ENCODE results near the gene CDKN2AIP. TPM values are rescaled to one million over a fixed set of nuclear protein-coding genes. Genes with fewer than 3 reads are reported as not detected.
A peak's percentile ranks its signal among the peaks of the same experiment; 100 is the strongest.

The CDKN2AIP gene, protein sequence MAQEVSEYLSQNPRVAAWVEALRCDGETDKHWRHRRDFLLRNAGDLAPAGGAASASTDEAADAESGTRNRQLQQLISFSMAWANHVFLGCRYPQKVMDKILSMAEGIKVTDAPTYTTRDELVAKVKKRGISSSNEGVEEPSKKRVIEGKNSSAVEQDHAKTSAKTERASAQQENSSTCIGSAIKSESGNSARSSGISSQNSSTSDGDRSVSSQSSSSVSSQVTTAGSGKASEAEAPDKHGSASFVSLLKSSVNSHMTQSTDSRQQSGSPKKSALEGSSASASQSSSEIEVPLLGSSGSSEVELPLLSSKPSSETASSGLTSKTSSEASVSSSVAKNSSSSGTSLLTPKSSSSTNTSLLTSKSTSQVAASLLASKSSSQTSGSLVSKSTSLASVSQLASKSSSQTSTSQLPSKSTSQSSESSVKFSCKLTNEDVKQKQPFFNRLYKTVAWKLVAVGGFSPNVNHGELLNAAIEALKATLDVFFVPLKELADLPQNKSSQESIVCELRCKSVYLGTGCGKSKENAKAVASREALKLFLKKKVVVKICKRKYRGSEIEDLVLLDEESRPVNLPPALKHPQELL
- 10.6 TPM for total RNA-seq
- long read RNA-seq, partial matches to known transcripts: 0 of 3 reads
- long read RNA-seq, other reads (novel, unspliced or antisense): 0 of 3 reads

GRCh38 chr4:183444214-183445096 lies at the start of gene CDKN2AIP:
Gene CDKN2AIP, plus strand, starts transcription at chr4:183444636. Its CDS starts 162 bp downstream, at chr4:183444798.
- peak; percentile 96 for ATAC-seq
- peak; percentile 98 for DNase-seq (ENCODE audit: missing footprints)
- intact Hi-C loops (cut with DNase I): loop anchor here (2.0 kb wide), 1 partner anchor 60 kb away; the partner anchor contains the start of gene ING2

GRCh38 chr4:183395395-183395794 lies 49.0 kb upstream of the CDKN2AIP start:
- intact Hi-C loops (cut with DNase I): no loop called here
- ATAC-seq: no peak
- DNase-seq (ENCODE audit: missing footprints): no peak

DNA sequence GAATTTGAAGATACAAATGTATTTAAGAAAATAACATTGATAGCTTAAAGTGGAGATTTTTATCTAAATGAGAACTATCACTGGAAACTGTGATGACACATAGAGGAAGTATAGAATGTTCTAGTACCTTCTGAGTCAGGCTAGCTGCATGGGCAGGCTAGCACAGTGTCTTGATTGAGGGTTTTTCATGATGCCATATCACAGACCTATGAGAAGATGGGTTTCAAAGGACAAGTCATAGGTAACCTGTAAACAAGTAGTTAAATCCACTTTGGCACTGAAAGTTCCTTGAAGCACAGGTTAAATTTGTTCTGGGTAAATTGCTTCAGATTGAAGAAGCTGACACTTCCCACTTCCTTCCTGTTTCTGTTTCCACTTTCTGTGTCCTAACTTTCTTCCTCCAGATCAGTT lies 48.2 kb upstream of the CDKN2AIP start:
- no peak for ATAC-seq
- intact Hi-C loops (cut with DNase I): no loop called here
- no peak for DNase-seq (ENCODE audit: missing footprints)

DNA sequence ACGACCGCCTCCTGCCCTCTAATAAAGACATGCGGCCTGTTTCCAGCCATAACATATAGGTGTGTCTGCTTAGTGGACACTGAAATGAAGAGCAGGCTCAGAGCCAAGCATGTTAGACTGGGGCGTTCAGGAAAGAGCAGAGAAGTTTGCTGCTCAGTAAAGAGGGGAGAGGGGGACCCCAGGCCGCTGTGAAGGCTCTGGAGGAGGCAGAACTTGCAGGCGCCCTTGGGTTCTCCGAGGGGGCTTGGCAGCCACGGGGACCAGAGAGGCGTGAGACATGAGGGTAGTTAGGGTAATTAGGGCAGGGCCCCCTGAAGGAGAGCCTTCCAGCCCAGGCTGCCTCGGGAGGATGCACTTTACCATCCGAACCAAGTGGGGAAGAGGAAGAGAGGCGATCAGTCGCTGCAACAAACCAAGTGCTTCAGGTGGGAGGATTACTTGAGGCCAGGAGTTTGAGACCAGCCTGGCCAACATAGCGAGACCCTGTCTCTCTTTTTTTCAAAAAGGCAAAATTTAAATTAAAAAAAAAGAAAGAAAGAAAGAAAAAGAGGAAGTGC lies 46.6 kb upstream of the CDKN2AIP start:
- intact Hi-C loops (cut with DNase I): no loop called here
- DNase-seq (ENCODE audit: missing footprints): no peak
- ATAC-seq: no peak

DNA sequence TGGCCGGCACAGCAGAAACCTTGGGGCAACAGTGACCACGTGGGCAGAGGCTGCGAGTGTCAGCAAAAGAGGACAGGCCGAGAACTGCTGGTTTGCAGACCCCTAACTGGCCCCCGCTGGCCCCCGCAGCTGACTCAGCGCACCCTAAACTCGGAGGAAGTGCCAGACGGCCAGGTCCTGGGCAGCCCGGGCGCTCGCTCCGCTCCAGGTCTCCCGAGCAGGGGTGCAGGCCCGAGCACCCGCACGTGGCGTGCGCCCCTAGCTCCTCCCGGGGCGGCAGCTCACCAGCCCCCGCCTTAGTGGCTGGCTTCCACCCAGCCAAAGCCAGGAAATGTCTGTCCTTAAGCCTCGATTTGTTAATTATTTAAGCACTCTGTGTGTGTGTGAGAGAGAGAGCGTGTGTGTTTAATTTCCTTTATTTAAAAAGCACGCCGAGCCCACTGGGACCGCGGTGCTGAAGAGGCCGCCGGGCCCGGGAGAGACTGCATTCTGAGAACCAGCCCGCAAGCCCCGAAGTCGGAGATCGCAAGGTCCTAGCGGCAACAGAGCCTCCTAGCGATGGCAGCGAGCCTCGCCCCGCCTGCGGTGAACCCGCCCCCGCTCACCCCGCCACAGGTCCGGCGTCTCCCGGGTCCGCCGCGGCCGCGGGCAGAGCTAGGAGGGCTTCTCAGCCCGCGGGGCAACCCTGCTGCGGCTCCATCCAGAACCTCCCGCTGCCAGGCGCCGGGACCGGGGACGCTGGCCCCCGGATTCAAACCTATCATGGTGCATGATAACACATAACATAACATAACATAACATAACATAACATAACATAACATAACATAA lies 45.9 kb upstream of the CDKN2AIP start:
- intact Hi-C loops (cut with DNase I): no loop called here
- DNase-seq (ENCODE audit: missing footprints) (peak; percentile 90), ATAC-seq (peak; percentile 91)

DNA sequence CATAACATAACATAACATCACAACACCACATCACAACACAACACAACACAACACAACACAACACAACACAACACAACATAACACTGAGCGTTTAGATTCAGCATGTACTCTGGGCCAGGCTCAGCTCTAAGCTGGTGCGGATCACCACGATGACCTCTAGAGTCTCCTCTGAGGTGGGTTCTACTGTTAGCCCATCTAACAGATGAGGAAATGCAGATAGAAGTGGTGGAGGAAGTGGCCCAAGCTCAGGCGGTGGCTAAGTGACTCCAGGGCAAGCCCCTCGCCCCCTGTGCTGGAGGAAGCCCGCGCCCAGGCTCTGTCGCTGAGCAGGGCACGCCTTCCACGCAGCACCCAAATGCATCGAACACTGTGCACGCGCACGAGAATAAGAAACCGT lies 45.3 kb upstream of the CDKN2AIP start:
- DNase-seq (ENCODE audit: missing footprints): no peak
- intact Hi-C loops (cut with DNase I): no loop called here
- ATAC-seq: peak; percentile 24

- intact Hi-C loops (cut with DNase I): loop anchor here (10.0 kb wide), 1 partner anchor 105 kb away; no protein-coding TSS in a partner anchor
- ATAC-seq (no peak), DNase-seq (ENCODE audit: missing footprints) (no peak)
These were observed 44.8 kb upstream of the CDKN2AIP start for GRCh38 chr4:183399616-183400015.

DNA sequence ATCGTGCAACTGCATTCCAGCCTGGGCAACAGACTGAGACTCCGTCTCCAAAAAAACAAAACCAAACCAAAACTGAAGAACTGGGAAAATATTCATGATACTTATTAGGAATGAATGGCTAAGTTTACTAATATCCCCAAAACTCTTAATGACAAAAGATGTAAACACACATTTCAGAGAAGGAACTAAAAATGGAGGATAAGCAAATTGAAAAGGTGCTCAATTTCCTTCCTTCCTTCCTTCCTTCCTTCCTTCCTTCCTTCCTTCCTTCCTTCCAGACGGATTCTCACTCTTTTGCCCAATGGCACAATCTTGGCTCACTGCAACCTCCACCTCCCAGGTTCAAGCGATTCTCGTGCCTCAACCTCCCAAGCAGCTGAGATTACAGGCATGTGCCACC lies 44.4 kb upstream of the CDKN2AIP start:
- intact Hi-C loops (cut with DNase I): loop anchor here (10.0 kb wide), 1 partner anchor 105 kb away; no protein-coding TSS in a partner anchor
- no peak for DNase-seq (ENCODE audit: missing footprints)

DNA sequence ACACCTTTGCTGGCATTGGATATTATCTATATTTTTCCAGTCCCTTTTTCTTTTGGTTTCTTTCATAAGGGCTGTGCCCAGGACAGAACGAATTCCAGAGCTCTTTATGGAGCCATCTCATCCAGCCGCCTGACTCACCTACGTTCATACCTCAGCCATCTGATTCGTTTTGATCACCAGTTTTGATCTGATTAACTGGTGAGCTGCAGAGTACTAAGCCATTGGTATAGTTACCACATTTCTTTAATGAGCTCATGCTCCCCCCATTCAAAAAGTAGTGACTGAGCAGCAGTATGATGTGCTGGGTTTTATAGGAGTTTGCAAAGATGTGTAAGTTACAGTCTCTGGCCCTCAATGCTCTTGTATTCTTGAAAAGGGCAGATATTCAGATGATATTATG lies 43.0 kb upstream of the CDKN2AIP start:
- intact Hi-C loops (cut with DNase I): loop anchor here (10.0 kb wide), 1 partner anchor 107 kb away; no protein-coding TSS in a partner anchor
- DNase-seq (ENCODE audit: missing footprints) (no peak), ATAC-seq (no peak)

More for the DNA sequence above, 44.4 kb upstream of the CDKN2AIP start:
- no peak for ATAC-seq

DNA sequence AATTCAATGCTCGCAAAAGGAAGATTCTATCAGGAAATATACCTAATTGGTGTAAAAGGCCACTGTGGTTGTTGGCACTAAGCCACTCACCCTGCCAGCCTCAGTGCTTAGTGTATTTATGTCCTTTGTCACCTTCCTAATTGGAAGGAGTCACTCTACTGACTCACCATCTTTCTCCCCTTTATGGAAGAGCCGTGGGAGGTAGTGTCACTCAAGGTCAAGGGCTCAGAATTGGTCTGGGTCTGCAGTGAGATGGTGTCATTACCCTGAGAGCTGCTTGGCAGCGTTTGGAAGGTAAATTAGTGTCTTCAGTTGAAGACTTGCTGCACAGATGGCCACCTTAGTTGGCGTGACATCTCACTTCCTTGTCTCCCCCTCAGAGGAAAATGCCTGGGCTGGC lies 41.7 kb upstream of the CDKN2AIP start:
- no peak for ATAC-seq

DNA sequence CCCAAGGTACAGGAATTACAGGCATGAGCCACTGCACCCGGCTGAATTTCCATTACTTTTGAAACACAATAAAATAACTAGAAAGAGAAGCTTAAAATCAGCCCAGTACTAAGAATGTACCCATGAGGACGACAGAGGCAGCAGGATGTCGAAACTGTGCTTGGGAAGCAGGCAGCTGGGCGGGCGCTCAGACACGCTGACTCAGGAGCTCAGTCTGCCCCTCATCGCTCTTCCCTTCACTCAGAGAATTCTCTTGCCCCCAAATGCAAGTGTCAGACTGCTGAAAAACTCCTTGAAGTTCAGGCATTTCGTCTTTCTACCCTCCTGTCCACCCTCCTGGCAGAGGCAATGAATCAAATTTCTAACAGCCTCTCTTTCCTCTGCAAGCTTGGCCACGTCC lies 41.0 kb upstream of the CDKN2AIP start:
- ATAC-seq (no peak), DNase-seq (ENCODE audit: missing footprints) (no peak)
- intact Hi-C loops (cut with DNase I): loop anchor here (10.0 kb wide), 1 partner anchor 109 kb away; no protein-coding TSS in a partner anchor

More for the DNA sequence above, 41.7 kb upstream of the CDKN2AIP start:
- intact Hi-C loops (cut with DNase I): loop anchor here (10.0 kb wide), 1 partner anchor 108 kb away; no protein-coding TSS in a partner anchor
- no peak for DNase-seq (ENCODE audit: missing footprints)

- DNase-seq (ENCODE audit: missing footprints): no peak
- intact Hi-C loops (cut with DNase I): loop anchor here (10.0 kb wide), 1 partner anchor 109 kb away; no protein-coding TSS in a partner anchor
These were observed 40.5 kb upstream of the CDKN2AIP start for GRCh38 chr4:183403961-183404360.

GRCh38 chr4:183405303-183405702 lies 39.1 kb upstream of the CDKN2AIP start:
- no peak for ATAC-seq
- no peak for DNase-seq (ENCODE audit: missing footprints)
- intact Hi-C loops (cut with DNase I): loop anchor here (5.0 to 10.0 kb wide), 2 partner anchors 111 to 468 kb away; no protein-coding TSS in a partner anchor

More at GRCh38 chr4:183403961-183404360, 40.5 kb upstream of the CDKN2AIP start:
- no peak for ATAC-seq

DNA sequence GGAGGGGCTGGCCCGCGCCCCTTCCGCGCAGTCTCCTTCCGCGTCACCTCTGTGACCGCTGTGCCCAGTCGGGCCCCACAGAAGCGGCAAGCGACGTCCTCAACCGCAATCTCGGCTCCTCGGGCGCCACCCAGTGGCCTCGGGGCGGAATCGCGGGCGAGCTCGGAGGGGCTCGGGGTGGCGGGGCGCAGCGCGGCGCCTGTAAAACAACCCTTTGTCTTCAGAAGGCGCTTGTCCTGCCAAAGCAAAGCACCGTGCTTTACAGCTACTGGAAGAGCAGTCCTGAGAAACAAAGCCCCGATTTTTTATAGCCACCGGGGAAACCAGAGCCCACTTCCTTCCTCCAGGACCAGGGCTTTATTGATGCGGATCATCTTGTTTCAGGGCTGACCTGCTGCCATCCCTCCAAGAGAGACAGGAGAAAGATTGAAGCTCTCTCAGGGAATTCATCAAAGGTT lies 37.3 kb upstream of the CDKN2AIP start:
- intact Hi-C loops (cut with DNase I): loop anchor here (5.0 to 10.0 kb wide), 2 partner anchors 112 to 470 kb away; no protein-coding TSS in a partner anchor
- ATAC-seq: peak; percentile 94
- peak; percentile 93 for DNase-seq (ENCODE audit: missing footprints)

GRCh38 chr4:183407635-183408464 lies 36.6 kb upstream of the CDKN2AIP start:
- intact Hi-C loops (cut with DNase I): loop anchor here (5.0 to 10.0 kb wide), 2 partner anchors 113 to 471 kb away; no protein-coding TSS in a partner anchor
- ATAC-seq (no peak), DNase-seq (ENCODE audit: missing footprints) (no peak)

GRCh38 chr4:183408796-183409195 lies 35.6 kb upstream of the CDKN2AIP start:
- intact Hi-C loops (cut with DNase I): loop anchor here (5.0 to 10.0 kb wide), 2 partner anchors 114 to 471 kb away; no protein-coding TSS in a partner anchor
- DNase-seq (ENCODE audit: missing footprints) (no peak), ATAC-seq (no peak)

Measured in Right ventricle myocardium inferior (tissue), 1 donor.